Renal cortex interstitium (tissue), 11 donors: ENCODE data around the gene ADAMTS2. TPM values are rescaled to one million over a fixed set of nuclear protein-coding genes. Genes with fewer than 3 reads are reported as not detected.
"Not testable (repeated sequence)": the region's sequence is repeated elsewhere in the genome, so short reads cannot be mapped to it uniquely, and the experiment has no call there.

Experiments used
- DNase-seq, 11 donors: peaks; one replicate each; pipeline ENCODE4 v3.0.0-alpha.2; 2013; ENCODE audit warnings: low read depth in 9 of 11, low spot score in 4 of 11; ENCODE audit errors: extremely low read depth in 1 of 11
- polyA plus RNA-seq, 3 donors: library from polyadenylated mRNA; unstranded; fragments of 120-200 nt; gene quantifications; one replicate each; pipeline ENCODE4 v1.2.1, GENCODE V29; 2013; ENCODE audit not compliant: insufficient read length in 3 of 3

The ADAMTS2 gene
- polyA plus RNA-seq, 3 donors = 9.9 to 14.0 (median 10.6) TPM

DNA sequence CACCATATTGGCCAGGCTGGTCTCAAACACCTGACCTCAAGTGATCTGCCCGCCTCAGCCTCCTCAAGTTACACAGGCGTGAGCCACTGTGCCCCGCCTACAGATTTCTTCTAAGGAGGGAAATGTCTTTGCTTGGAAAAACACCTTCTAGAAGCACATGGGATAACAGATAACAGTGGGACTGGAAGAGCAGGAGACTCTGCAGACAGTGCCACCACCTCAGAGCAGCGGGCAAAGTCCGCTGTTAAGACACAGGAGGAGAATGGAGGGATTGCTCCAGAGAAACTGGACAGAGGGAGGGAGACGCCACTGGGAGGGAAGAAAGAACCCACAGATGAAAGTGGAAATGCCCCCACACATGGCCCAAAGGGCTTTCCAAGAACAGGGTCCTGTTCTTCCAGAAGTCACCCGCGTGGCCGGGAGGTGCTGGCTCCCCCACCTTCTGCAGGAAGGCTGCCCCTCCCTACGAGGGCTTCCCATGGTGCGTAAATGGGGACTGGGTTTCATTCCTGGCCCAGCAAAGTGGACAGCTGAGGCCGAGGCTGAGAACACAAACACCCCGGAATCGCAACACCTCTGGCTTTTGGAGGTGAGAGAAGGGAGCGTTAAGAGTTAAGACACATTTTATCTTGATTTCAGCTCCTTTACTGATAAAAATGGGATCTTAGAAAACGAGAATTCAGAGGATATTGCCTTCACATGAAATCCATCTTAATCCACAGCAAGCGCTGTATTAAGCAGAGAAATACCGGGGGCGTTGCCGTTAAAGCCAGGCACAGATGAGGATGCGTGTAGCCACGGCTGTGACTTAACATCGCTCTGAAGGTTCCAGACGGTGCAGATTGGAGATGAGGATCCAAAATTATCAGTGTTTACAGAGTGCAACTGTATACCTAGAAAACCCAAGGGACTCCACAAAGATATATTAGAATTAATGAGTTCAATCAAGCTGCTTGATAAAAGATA is 11.2 kb downstream of the ADAMTS2 start:
- DNase-seq = no peak

DNA sequence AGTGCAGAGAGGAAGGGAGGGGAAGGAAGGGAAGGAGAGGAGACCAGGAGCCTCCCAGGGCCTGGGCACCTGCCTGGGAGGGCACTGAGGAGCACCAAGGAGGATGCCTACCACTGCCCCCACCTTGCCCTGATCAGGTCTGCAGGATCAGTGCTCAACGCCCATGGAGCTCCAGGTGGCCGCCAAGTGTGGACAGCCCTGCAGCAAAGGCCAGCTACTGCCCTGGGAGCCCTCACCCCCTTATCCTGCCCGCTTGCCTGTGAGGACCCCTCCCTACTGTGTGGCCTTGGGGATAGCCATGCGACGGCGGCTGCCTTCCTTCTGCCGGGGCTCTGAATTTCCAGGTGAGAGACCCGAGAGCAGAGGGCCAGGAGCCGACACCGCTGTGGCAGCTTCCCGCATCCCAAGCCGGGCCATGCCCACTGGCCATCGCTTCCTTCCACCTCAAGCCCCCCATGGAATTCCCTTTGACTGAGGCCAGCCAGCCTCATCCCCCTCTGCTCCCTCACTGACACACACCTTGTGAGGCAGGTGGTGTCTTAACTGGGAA is 12.4 kb downstream of the ADAMTS2 start:
- no peak for DNase-seq

DNA sequence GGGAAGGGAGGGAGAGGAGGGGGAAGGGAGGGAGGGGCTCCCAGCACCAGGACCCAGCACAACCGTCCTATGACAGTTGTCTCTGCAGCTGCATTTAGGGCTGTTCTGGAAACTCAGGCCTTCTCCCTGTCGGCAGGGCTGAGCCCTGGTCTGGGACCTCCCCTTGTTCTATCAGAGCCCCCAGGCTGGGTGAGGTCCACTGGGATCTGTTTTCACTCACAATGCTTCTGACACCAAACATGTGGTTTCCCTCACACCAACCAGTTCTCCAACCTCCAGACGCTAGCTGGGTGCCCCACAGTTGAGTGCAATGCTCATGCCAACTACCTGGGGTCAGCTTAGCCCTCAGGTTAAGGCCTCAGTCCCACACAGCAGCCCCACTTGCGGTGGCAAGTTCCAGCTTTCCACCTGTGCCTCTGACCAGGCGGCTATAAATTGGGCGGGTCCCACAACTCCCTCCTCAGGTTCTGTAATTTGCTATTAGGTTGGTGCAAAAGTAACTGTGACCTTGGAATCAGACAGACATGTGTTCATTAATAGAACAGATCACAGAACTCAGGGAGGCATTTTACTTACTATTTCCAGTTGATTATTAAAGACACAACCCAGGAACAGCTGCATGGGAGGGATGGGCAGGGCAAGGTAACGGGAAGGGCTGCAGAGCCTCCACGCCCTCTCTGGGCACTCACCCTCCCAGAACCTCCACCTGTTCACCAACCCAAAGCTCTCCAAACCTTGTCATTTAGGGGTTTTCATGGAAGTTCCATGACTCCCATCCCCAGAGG is 13.5 kb downstream of the ADAMTS2 start:
- DNase-seq = no peak

DNA sequence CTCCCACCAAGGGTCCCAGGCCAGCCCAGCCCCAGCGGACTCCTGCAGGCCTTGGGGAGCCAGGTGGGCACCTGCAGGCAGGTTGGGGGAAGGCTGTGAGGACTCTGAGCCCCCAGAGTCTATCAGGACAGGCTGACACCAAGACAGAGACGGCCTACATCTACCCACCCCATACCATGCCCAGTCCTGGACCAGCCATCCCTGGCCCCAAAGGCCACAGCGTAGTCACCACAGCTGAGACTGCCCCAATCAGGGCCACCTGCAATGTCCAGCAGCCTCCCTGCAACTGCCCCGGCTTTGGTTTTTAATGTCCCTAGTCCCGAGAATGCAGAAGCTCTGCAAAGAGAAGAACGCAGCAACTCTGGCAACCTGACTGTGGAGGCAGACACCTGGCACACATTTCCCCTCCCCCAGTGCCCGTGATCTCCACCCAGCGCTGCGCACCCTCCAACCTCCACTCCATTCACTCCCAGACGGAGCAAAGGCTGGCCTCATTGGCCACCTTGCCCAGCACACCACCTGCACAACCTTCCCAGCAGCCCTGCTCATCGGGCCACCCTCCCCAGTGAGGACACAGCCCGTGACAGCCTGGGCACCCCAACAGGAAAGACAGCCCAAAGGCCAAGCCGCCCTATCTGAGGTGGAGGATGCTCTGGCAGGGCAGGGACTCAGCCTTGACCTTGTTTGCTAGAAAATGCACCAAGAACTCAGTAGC is 14.9 kb downstream of the ADAMTS2 start:
- no peak for DNase-seq

DNA sequence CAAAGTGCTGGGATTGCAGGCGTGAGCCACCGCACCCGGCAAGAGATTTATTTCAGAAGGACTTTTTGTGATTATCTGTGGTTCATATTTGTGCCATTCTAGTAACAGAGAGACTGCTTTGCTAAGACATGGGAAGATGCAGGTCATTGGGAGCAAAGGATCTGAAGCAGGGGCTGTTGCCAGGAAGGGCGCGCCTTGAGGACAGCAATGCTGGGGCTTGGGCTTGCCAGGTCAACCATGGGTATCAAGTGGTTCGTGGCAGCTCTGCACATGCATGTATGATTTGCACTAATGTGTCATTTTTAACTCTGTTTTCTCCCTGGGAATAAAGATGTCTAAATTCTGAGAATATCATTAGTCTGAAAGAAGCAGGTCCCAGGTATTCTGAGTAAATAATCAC is 17.0 kb downstream of the ADAMTS2 start:
- DNase-seq = no peak

DNA sequence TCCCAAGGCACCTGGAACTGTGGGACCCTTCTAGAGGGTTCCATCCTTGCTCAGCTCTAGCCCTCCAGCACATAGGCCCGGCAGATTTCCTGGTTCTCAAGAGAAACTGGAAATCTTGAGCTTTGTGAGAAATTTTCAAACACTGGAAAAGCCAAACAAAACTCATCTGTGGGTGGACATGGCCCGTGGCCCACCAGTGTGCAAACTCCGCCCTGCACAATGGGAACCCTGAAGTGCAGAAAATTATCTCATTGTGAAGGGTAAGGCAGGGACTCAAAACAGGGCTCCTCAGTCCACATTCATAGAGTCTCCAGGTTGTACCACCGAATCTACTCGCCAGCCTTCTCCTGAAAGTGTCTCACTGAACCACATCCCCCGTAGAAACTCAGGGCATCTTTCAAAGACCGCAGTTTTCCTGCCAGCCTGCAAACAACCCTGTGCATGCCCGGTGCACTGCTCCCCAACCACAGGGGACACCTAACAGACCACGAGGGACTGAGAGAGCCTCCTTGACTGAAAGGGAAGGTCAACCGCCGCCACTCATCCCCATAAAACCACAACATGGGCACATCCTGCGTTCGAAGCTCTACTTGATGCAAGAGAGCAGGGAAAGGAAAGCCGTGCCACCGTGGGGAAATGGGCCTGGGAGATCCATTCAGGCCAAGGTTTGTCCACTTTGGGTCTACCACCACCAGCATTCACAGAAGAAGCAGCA is 18.1 kb downstream of the ADAMTS2 start:
- no peak for DNase-seq

DNA sequence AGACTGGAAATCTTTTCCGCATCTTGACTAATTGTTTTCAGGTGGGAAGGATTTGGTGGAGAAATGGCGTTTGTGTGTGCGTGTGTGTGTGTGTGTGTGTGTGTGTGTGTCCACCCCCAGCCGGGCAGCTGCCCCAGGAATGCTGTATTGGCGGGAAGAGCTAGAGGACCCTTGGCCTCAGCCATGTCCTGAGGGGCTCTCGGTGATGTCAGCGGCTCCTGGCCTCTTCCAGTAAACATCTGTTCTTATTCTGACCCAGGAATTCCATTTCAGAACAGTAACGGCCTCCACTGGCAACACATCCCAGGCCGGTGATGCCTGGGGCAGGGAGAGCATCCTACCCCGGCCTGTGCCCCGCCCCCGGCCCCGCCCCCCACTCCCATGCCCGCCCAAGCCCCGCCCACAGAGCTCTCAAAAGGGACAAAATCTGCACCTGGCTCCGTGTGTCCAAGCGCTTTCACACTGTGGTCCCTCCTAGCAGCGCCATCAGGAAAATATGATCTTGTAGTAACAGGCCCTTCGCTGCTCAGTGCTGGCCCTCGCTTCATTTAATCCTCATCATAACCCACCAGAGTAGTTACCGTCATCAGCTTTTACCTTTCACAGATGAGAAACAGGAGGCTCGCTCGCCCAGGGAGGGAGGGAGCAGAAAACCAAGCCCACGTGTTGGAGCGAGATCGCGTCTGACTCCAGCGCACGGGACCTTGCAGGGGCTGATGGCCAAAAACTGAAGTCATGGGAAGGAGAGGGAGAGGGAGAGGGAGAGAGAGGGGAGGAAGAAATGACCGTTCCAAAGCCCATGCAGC is 18.9 kb downstream of the ADAMTS2 start:
- DNase-seq = no peak

DNA sequence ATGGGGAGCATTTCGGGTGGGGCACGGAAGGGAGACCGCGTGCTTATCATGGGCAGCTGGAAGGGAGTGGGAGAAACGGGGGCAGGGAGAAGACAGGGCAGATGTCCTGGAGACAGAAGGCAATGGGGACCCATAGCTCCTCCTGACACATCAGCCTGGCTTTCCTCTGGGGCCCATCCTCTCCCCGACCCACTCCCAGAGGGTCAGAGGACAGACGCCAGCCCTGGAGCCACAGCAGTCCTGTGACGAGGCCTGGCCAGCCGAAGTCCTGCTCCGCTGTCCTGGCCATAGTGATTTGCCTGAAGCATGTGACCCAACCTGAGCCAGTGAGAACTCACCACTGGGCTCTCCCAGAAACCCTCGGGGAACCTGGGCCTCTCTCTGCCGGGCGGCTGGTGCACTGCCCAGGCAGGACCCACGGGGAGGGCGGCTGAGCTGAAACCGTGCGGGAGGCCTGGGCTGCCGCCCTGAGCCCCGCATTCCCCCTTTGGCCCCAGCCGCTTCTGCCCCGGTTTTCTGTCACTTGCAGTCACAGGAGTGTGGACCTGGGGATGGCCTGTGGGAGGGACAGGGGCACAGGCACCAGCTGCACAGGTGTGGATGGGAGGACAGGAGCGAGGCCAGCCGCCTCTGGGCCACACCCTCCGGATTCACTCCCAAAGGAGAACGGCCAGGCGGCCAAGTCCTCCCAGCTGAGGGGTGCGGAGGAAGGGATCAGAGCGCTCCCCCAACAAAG is 19.8 kb downstream of the ADAMTS2 start:
- DNase-seq = no peak

DNA sequence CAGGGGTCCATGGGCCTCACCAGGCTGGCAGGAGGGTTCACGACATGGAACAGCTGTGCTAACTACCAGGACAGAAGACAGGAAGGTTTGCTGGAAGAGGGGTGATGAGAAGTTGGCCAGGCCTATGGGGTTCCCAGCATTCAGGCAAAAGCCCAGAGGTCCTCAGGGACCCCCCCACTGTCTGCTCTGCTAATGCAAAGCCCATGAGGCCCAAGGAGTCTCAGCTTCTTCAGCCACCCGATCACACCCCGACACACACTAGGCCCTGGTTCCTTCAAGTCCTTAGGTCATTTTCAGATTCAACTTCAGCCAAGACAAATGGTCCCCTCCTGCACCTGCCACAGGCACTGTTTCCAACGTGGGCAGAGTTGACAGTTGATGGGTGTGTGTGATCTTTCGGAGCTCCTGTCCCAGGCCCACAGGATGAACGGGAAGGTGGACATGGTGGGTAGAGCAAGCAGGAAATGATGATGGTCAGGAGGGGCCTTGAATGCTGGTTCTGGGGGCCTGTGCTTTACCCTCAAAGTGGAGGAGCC is 20.4 kb downstream of the ADAMTS2 start:
- no peak for DNase-seq

DNA sequence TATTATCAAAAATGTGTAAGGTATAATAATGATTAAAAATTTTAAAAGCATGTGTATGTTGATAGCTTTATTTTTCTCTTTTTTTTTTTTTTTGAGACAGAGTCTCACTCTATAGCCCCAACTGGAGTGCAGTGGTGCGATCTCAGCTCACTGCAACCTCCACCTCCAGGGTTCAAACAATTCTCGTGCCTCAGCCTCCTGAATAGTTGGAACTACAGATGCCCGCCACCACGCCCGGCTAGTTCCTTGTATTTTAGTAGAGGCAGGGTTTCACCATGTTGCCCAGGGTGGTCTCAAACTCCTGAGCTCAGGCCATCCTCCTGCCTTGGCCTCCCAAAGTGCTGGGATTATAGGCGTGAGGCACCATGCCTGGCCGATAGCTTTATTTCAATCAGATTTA is 20.9 kb downstream of the ADAMTS2 start:
- not testable (repeated sequence) for DNase-seq

DNA sequence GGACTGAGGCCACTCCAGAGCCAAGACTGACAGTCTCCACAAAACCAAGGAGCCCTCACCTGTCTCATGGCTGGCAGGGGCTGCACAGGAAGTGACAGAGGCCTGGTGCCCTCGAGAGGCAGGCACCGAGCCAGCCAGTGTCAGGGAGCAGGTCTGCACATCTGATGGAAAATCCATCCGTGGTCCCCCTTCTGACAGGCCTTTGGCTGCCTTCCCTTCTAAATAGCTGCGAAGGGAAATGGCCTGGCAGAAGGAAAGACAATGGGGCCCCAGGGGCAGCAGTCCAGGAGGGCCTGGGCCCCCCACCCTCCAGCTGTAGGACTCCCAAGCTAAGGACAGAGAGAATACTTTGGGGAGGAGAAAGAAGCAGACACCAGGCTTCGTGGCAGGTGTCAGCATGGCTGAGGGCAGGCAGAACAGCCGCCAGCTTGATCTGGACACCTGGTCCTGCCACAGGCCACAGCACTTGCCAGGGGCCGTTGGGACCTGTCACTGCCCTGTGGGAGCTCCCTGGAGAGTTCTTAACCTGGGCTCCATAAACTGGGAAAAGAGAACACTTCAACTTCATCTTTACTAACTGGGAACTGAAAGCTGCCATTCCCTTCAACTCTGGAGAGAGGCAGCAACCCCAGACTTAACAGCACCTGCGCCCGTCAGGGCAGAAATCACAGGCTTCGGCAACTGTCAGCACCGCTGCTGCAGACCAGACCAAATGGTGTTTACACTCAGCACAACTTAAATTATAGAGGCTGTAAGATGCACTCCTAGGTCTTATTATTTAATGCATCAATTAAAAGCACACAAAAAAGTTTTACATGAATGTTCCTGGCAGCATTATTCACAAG is 22.0 kb downstream of the ADAMTS2 start:
- DNase-seq = no peak

DNA sequence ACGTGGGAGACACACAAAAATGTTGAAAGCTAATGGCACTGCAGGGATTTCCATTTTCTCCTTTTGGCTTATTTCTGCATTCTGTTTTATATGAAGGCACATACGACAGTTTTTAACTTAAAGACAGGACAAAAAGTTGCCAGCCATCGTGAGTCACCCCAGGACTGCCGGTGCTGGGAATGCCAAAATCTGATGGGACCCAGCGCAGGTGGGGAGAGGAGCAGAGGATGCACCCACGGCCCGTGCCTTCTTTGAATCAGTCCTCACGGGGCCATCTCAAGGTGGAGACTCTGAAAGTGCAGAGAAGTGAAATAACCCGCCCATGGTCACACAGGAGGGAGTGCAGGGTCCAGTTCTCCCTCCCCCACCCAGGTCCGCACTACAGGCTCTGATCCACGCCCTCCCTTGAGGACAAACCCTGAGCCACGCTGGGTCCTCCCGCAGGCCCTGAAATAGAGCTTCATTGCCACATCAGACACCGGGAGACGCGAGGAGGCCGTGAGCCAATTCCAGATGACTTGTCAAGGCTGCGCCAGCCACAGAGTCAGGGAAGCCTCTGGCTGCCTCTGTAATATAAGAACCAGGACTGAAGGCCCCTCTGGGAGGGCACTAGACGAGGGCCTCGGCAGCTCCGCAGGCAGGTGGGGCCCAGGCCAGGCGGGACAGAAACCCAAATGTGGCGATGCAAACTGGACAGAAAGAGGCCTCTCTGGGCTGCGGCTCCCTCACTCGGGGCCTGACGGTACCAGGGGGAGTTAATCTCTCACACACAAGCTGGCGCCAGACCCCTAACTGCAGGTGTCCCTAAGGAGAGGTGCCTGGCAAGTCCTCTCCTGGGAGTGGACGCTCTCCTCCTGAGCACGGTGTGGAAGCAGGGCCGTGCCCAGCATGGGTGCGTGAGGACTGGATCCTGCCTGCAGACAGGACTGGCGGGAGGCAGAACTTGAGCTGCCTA is 22.9 kb downstream of the ADAMTS2 start:
- no peak for DNase-seq

DNA sequence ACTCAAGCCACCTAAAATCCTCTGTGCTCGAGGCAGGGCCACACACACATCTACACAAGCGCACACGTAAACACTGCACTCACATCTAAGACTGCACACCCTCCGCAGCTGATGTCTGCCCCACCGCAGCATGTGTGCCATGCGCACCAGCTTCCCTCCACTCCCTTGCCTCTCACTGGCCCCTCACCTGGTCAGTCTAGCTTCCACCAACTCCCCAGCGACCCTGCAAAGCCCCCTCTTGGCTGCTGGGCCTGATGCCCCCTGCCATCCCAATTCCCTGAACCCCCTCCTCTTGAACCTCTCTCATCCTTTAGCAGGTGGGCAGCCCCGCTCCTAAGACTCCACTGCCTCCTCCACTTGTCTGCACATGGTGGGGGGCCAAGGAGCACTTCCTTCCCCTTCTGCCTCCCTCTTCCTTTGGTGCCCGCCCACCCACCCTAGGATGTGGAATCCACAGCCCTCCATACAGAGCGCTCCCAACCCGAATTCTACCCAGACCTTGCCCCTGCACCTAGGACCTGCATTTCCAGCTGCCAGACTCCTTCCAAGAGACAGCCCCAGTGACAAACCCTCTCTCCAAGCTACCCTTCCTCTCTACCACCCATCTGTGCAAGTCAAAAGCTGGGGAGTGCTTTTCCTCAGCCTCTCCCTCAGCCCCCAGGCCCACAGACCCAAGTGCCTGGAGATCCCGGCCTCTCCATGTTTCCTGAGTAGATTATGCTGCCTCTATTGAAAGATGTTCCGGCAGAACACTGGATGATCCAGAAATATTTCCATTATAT is 23.9 kb downstream of the ADAMTS2 start:
- no peak for DNase-seq

DNA sequence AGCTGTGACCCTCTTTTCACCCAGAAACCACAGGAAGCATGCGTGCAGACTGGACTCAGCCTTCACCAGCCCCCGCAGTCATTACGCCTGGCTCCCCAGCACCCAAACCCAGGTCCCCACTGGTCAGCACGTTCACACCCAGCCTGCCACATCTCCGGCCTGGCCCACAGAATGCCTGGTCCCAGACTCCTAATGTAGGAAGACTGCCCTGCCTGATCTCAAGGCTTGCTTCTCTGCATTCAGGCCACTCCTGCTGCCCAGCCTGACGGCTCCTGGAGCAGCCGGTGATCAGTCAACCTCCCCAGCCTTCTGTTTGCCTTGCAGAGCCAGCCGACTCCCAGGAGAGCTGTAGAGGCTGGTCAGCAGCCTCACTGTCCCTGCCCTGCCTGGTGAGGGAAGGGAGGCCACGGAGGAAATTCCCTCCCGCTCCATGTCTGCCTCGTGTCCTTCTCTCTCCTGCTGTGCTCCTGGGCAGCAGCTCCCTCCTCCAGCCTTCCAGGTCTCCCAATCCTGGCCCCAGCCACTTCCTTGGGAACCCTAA is 25.4 kb downstream of the ADAMTS2 start:
- no peak for DNase-seq
